ENCODE measurements around the gene TMEM14B.
"Not testable (repeated sequence)": the region's sequence is repeated elsewhere in the genome, so short reads cannot be mapped to it uniquely, and the experiment has no call there.

The TMEM14B gene

GRCh38 chr6:10747251-10747972 lies at the start of gene TMEM14B:
TSS of gene TMEM14B (plus strand) at chr6:10747805. CDS start at chr6:10749246, 1,441 bp downstream.
- peak; percentile 100 for DNase-seq (ENCODE audit: low spot score)
- no peak for TF ChIP-seq CTCF (IDR thresholded peaks at IDR 0.05; ENCODE audit: borderline replicate concordance, control extremely low read depth, extremely low read depth, insufficient read depth, missing control alignments)
- in situ Hi-C loops (cut with MboI; ENCODE audit: low sequenced_read_pairs, unreplicated experiment), result no loop called here

DNA sequence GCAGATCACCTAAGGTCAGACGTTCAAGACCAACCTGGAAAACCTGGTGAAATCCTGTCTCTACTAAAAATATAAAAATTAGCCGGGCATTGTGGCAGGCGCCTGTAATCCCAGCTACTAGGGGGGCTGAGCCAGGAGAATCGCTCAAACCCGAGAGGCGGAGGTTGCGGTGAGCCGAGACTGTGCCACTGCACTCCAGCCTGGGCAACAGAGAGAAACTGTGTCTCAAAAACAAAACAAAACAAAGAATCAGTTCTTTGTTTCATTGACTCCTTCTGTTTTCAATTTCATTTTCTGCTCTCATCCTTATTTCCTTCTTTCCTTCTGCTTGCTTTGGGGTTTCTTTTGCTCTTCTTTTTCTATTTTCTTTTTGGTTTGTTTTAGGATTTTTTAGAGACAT lies 33.6 kb upstream of the TMEM14B start:
- in situ Hi-C loops (cut with MboI; ENCODE audit: low sequenced_read_pairs, unreplicated experiment), result no loop called here
- no peak for DNase-seq (ENCODE audit: low spot score)
- TF ChIP-seq CTCF (IDR thresholded peaks at IDR 0.05; ENCODE audit: borderline replicate concordance, control extremely low read depth, extremely low read depth, insufficient read depth, missing control alignments), result no peak

GRCh38 chr6:10719296-10719963 lies 28.2 kb upstream of the TMEM14B start:
- in situ Hi-C loops (cut with MboI; ENCODE audit: low sequenced_read_pairs, unreplicated experiment), result no loop called here
- DNase-seq (ENCODE audit: low spot score), result no peak
- no peak for TF ChIP-seq CTCF (IDR thresholded peaks at IDR 0.05; ENCODE audit: borderline replicate concordance, control extremely low read depth, extremely low read depth, insufficient read depth, missing control alignments)

GRCh38 chr6:10719964-10720264 lies 27.7 kb upstream of the TMEM14B start:
- TF ChIP-seq CTCF (IDR thresholded peaks at IDR 0.05; ENCODE audit: borderline replicate concordance, control extremely low read depth, extremely low read depth, insufficient read depth, missing control alignments), result no peak
- in situ Hi-C loops (cut with MboI; ENCODE audit: low sequenced_read_pairs, unreplicated experiment), result no loop called here
- DNase-seq (ENCODE audit: low spot score), result no peak

DNA sequence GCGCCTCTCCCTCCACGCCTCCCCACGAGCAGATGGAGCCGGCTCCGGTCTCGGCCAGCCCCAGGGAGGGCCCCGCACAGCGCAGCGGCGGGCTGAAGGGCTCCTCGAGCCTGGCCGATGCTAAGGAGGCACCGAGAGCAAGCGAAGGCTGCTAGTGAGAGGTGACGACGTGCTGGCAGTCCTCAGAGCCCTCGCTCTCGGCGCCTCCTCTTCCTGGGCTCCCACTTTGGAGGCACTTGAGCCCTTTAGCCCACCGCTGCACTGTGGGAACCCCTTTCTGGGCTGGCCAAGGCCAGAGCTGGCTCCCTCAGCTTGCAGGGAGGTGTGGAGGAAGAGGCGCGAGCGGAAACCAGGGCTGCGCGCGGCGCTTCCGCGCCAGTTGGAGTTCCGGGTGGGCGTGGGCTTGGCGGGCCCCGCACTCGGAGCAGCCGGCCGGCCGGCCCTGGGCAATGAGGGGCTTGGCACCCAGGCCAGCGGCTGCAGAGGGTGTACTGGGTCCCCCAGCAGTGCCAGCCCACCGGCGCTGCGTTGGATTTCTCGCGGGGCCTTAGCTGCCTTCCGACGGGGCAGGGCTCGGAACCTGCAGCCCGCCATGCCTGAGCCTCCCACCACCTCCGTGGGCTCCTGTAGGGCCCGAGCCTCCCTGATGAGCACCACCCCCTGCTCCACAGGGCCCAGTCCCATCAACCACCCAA lies 27.2 kb upstream of the TMEM14B start:
- peak; percentile 46 for DNase-seq (ENCODE audit: low spot score)
- no peak for TF ChIP-seq CTCF (IDR thresholded peaks at IDR 0.05; ENCODE audit: borderline replicate concordance, control extremely low read depth, extremely low read depth, insufficient read depth, missing control alignments)
- in situ Hi-C loops (cut with MboI; ENCODE audit: low sequenced_read_pairs, unreplicated experiment), result no loop called here

- DNase-seq (ENCODE audit: low spot score); in situ Hi-C loops (cut with MboI; ENCODE audit: low sequenced_read_pairs, unreplicated experiment): not testable (repeated sequence)
- peak; percentile 26 for TF ChIP-seq CTCF (IDR thresholded peaks at IDR 0.05; ENCODE audit: borderline replicate concordance, control extremely low read depth, extremely low read depth, insufficient read depth, missing control alignments)
These were observed 26.4 kb upstream of the TMEM14B start for GRCh38 chr6:10720960-10721849.

Data from GM13976 (cell line).